HEK293T (cell line): ENCODE results near the gene TPD52L1.

Source experiments
- CTCF ChIA-PET: fragments of 350-600 bp; formaldehyde crosslinking; extraction: SDS; loops from one replicate; lab custom pipeline; 2021; ENCODE audit warnings: antibody characterized with exemption, inconsistent platforms; lab: Yijun Ruan, JAX
- POLR2A ChIA-PET: fragments of 350-600 bp; formaldehyde crosslinking; extraction: SDS; loops from one replicate; lab custom pipeline; 2020; ENCODE audit warnings: antibody characterized with exemption, inconsistent platforms; lab: Yijun Ruan, JAX
- DNase-seq: peaks from one replicate; pipeline ENCODE4 v3.0.0; 2012; ENCODE audit warnings: mixed read lengths; ENCODE audit errors: extremely low spot score
- ARNT ChIP-seq: fragments of 450-650 bp; IDR thresholded peaks from 2 replicates; pipeline ENCODE4 v1.6.1; 2017; ENCODE audit warnings: mild to moderate bottlenecking
- BHLHE40 ChIP-seq: fragments of 450-650 bp; IDR thresholded peaks from 2 replicates; pipeline ENCODE4 v1.6.1; 2016; ENCODE audit warnings: mild to moderate bottlenecking, moderate library complexity, borderline replicate concordance
- CTBP1 ChIP-seq: fragments of 450-650 bp; IDR thresholded peaks from 2 replicates; pipeline ENCODE4 v1.6.1; 2016; ENCODE audit warnings: borderline replicate concordance
- ELF4 ChIP-seq: fragments of 450-650 bp; IDR thresholded peaks from 2 replicates; pipeline ENCODE4 v1.6.1; 2017; ENCODE audit warnings: antibody characterized with exemption
- FOXA1 ChIP-seq: fragments of 450-650 bp; IDR thresholded peaks from 2 replicates; pipeline ENCODE4 v1.6.1; 2016; ENCODE audit warnings: mild to moderate bottlenecking
- FOXK2 ChIP-seq: fragments of 450-650 bp; IDR thresholded peaks from 2 replicates; pipeline ENCODE4 v1.6.1; 2016; ENCODE audit warnings: mild to moderate bottlenecking
- FOXM1 ChIP-seq: fragments of 450-650 bp; IDR thresholded peaks from 2 replicates; pipeline ENCODE4 v1.6.1; 2017; ENCODE audit warnings: mild to moderate bottlenecking, borderline replicate concordance
- HDGF ChIP-seq: fragments of 450-650 bp; IDR thresholded peaks from 2 replicates; pipeline ENCODE4 v1.6.1; 2017; ENCODE audit warnings: antibody characterized with exemption, borderline replicate concordance
- L3MBTL2 ChIP-seq: fragments of 450-650 bp; conservative IDR thresholded peaks from 2 replicates; pipeline ENCODE4 v1.6.1; 2016; ENCODE audit warnings: mild to moderate bottlenecking
- LEF1 ChIP-seq: fragments of 450-650 bp; IDR thresholded peaks from 2 replicates; pipeline ENCODE4 v1.6.1; 2017; ENCODE audit warnings: mild to moderate bottlenecking, borderline replicate concordance
- NFRKB ChIP-seq: fragments of 450-650 bp; IDR thresholded peaks from 2 replicates; pipeline ENCODE4 v1.6.1; 2016; ENCODE audit warnings: mild to moderate bottlenecking, moderate library complexity
- SP1 ChIP-seq: fragments of 450-650 bp; IDR thresholded peaks from 2 replicates; pipeline ENCODE4 v1.6.1; 2017
- SUZ12 ChIP-seq: fragments of 450-650 bp; IDR thresholded peaks from 2 replicates; pipeline ENCODE4 v1.6.1; 2016; ENCODE audit warnings: mild to moderate bottlenecking
- TARDBP ChIP-seq: fragments of 450-650 bp; IDR thresholded peaks from 2 replicates; pipeline ENCODE4 v1.6.1; 2016
- ZNF384 ChIP-seq: fragments of 450-650 bp; IDR thresholded peaks from 2 replicates; pipeline ENCODE4 v1.6.1; 2016
- TF ChIP-seq, protein P1 (sequence below): fragments of 450-650 bp; IDR thresholded peaks from 2 replicates; pipeline ENCODE4 v1.6.1; 2016

The TPD52L1 gene

GRCh38 chr6:125268765-125269164 lies 115.2 kb downstream of the TPD52L1 start:
- DNase-seq: no peak
- ChIA-PET CTCF (no interaction called here), POLR2A (no interaction called here)
- TF ChIP-seq SUZ12: no peak
- TF ChIP-seq BHLHE40: no peak
- no peak for TF ChIP-seq SP1
- no peak for TF ChIP-seq FOXM1
- no peak for TF ChIP-seq L3MBTL2
- no peak for TF ChIP-seq ZNF384
- no peak for TF ChIP-seq NFRKB
- TF ChIP-seq FOXA1: no peak
- no peak for TF ChIP-seq TARDBP
- TF ChIP-seq, protein P1, sequence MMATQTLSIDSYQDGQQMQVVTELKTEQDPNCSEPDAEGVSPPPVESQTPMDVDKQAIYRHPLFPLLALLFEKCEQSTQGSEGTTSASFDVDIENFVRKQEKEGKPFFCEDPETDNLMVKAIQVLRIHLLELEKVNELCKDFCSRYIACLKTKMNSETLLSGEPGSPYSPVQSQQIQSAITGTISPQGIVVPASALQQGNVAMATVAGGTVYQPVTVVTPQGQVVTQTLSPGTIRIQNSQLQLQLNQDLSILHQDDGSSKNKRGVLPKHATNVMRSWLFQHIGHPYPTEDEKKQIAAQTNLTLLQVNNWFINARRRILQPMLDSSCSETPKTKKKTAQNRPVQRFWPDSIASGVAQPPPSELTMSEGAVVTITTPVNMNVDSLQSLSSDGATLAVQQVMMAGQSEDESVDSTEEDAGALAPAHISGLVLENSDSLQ: no peak
- TF ChIP-seq FOXK2: no peak
- TF ChIP-seq CTBP1: no peak
- no peak for TF ChIP-seq HDGF
- no peak for TF ChIP-seq ARNT
- no peak for TF ChIP-seq ELF4
- TF ChIP-seq LEF1: no peak

GRCh38 chr6:125269328-125269985 lies 115.9 kb downstream of the TPD52L1 start:
- CTCF ChIA-PET: no interaction called here
- no peak for DNase-seq
- POLR2A ChIA-PET: no interaction called here
- TF ChIP-seq FOXA1 (no peak), ELF4 (no peak), SP1 (no peak), FOXK2 (no peak), NFRKB (no peak), SUZ12 (no peak), L3MBTL2 (no peak), ARNT (no peak), CTBP1 (no peak), LEF1 (no peak), FOXM1 (no peak), HDGF (no peak), BHLHE40 (no peak), ZNF384 (no peak)
- TF ChIP-seq, protein P1: no peak

GRCh38 chr6:125270380-125270779 lies 116.8 kb downstream of the TPD52L1 start:
- ChIA-PET CTCF (no interaction called here), POLR2A (no interaction called here)
- no peak for DNase-seq
- TF ChIP-seq LEF1: no peak
- TF ChIP-seq ZNF384: no peak

GRCh38 chr6:125271486-125272159 lies 118.0 kb downstream of the TPD52L1 start:
- TF ChIP-seq SUZ12 (no peak), ZNF384 (no peak), L3MBTL2 (no peak), LEF1 (no peak), ELF4 (no peak)
- ChIA-PET POLR2A (no interaction called here), CTCF (no interaction called here)
- no peak for DNase-seq

GRCh38 chr6:125273251-125273650 lies 119.7 kb downstream of the TPD52L1 start:
- TF ChIP-seq ZNF384 (no peak), FOXA1 (no peak), CTBP1 (no peak), TARDBP (no peak)
- TF ChIP-seq, protein P1: no peak
- DNase-seq: no peak
- ChIA-PET POLR2A (no interaction called here), CTCF (no interaction called here)

- no peak for DNase-seq
- TF ChIP-seq, protein P1: no peak
- TF ChIP-seq FOXM1 (no peak), SP1 (no peak), LEF1 (no peak), ARNT (no peak), TARDBP (no peak), HDGF (no peak), SUZ12 (no peak), FOXK2 (no peak), ELF4 (no peak), ZNF384 (no peak), NFRKB (no peak), CTBP1 (no peak), L3MBTL2 (no peak)
- CTCF ChIA-PET: no interaction called here
- POLR2A ChIA-PET: no interaction called here
These were observed 120.4 kb downstream of the TPD52L1 start for GRCh38 chr6:125273965-125274364.
